ENCODE measurements around the gene CDCP1.

The CDCP1 gene

GRCh38 chr3:45151100-45151499 lies 4.9 kb upstream of the CDCP1 start:
- TF ChIP-seq CTCF (IDR thresholded peaks at IDR 0.05; ENCODE audit: low read length) = no peak
- TF ChIP-seq EZH2 (IDR thresholded peaks at IDR 0.05; ENCODE audit: borderline replicate concordance, low read length) = no peak
- no peaks in the 10 kb centered on the region for H3K27me3 ChIP-seq (ENCODE audit: insufficient read depth, low read length)
- peaks cover 7% of the 10 kb centered on the region; the same call in 1 of the 2 replicates for H3K9me3 ChIP-seq (ENCODE audit: low read length)

GRCh38 chr3:45148921-45149320 lies 2.7 kb upstream of the CDCP1 start:
- Histone ChIP-seq H3K9ac (ENCODE audit: low read length) (no peak overlapping the region), H3K36me3 (ENCODE audit: insufficient read depth, low read length) (no peaks in the 10 kb centered on the region), H4K20me1 (ENCODE audit: insufficient read depth, low read length) (no peaks in the 10 kb centered on the region), H3K27me3 (ENCODE audit: insufficient read depth, low read length) (no peaks in the 10 kb centered on the region), H3K4me1 (ENCODE audit: insufficient read depth, low read length, severe bottlenecking) (no peaks in the 10 kb centered on the region), H3F3A (ENCODE audit: insufficient read depth, low read length) (no peaks in the 10 kb centered on the region), H3K9me3 (ENCODE audit: low read length) (peaks cover 7% of the 10 kb centered on the region; the same call in 1 of the 2 replicates), H3K4me3 (ENCODE audit: low read depth, low read length, poor library complexity, severe bottlenecking) (no peak overlapping the region), H2AFZ (ENCODE audit: low read length) (no peak overlapping the region), H3K79me2 (ENCODE audit: insufficient read depth, low read length) (no peaks in the 10 kb centered on the region), H3K27ac (ENCODE audit: low read depth, low read length, poor library complexity, severe bottlenecking) (no peak overlapping the region), H3K4me2 (ENCODE audit: low read length) (no peak overlapping the region), H3K9me2 (ENCODE audit: low read depth, low read length) (no peaks in the 10 kb centered on the region)
- no peak for TF ChIP-seq CTCF (IDR thresholded peaks at IDR 0.05; ENCODE audit: low read length)
- no peak for TF ChIP-seq EZH2 (IDR thresholded peaks at IDR 0.05; ENCODE audit: borderline replicate concordance, low read length)

More at GRCh38 chr3:45151100-45151499, 4.9 kb upstream of the CDCP1 start:
- Histone ChIP-seq H3K4me3 (ENCODE audit: low read depth, low read length, poor library complexity, severe bottlenecking) (no peak overlapping the region), H3K4me2 (ENCODE audit: low read length) (no peak overlapping the region), H3F3A (ENCODE audit: insufficient read depth, low read length) (no peaks in the 10 kb centered on the region), H3K9me2 (ENCODE audit: low read depth, low read length) (no peaks in the 10 kb centered on the region), H3K4me1 (ENCODE audit: insufficient read depth, low read length, severe bottlenecking) (no peaks in the 10 kb centered on the region), H2AFZ (ENCODE audit: low read length) (no peak overlapping the region), H4K20me1 (ENCODE audit: insufficient read depth, low read length) (no peaks in the 10 kb centered on the region), H3K9ac (ENCODE audit: low read length) (no peak overlapping the region), H3K36me3 (ENCODE audit: insufficient read depth, low read length) (no peaks in the 10 kb centered on the region), H3K27ac (ENCODE audit: low read depth, low read length, poor library complexity, severe bottlenecking) (no peak overlapping the region), H3K79me2 (ENCODE audit: insufficient read depth, low read length) (no peaks in the 10 kb centered on the region)

GRCh38 chr3:45145223-45145622 lies 955 bp downstream of the CDCP1 start:
- no peak overlapping the region for H2AFZ ChIP-seq (ENCODE audit: low read length)
- TF ChIP-seq EZH2 (IDR thresholded peaks at IDR 0.05; ENCODE audit: borderline replicate concordance, low read length) (no peak), CTCF (IDR thresholded peaks at IDR 0.05; ENCODE audit: low read length) (no peak)
- H3K36me3 ChIP-seq (ENCODE audit: insufficient read depth, low read length) = no peaks in the 10 kb centered on the region
- H4K20me1 ChIP-seq (ENCODE audit: insufficient read depth, low read length) = no peaks in the 10 kb centered on the region
- no peaks in the 10 kb centered on the region for H3K4me1 ChIP-seq (ENCODE audit: insufficient read depth, low read length, severe bottlenecking)
- no peak overlapping the region for H3K27ac ChIP-seq (ENCODE audit: low read depth, low read length, poor library complexity, severe bottlenecking)
- H3K9me3 ChIP-seq (ENCODE audit: low read length) = no peaks in the 10 kb centered on the region
- H3F3A ChIP-seq (ENCODE audit: insufficient read depth, low read length) = no peaks in the 10 kb centered on the region
- H3K27me3 ChIP-seq (ENCODE audit: insufficient read depth, low read length) = no peaks in the 10 kb centered on the region
- H3K4me2 ChIP-seq (ENCODE audit: low read length) = no peak overlapping the region
- H3K9me2 ChIP-seq (ENCODE audit: low read depth, low read length) = no peaks in the 10 kb centered on the region
- no peaks in the 10 kb centered on the region for H3K79me2 ChIP-seq (ENCODE audit: insufficient read depth, low read length)
- no peak overlapping the region for H3K4me3 ChIP-seq (ENCODE audit: low read depth, low read length, poor library complexity, severe bottlenecking)
- no peak overlapping the region for H3K9ac ChIP-seq (ENCODE audit: low read length)
